Activated CD4-positive, CD25-positive, alpha-beta regulatory T cell (primary cell): ENCODE measurements around the gene REEP3.

Experiments
- DNase-seq, 4 experiments: peaks; one replicate each; lab custom pipeline; 2025; lab: John Stamatoyannopoulos, UW

Gene REEP3

DNA sequence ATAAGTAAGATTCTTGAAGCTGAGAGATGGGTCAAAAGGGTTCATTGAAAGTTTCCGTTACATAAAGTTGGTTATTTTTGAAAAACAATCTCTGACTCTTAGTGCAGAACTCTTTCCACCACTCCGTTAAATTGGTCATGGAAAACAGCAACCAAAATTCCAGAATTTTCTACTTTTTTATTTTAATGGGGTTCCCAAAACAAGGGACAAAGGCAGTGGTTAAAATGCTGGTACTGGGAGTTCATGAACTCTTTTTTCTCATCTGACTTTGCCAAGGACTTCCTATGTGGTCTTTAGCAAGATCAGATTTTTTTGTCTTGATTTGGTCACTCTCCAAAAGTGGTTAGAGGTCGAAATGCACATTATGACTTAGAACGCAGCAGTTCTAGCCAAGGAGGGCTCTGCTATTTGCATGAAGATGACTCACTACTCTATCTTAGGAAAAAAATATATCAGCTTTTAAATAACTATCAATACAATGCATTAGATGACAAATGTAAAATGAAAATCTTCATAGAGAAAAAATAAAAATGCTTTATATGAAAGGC lies 145.7 kb downstream of the REEP3 start:
- DNase-seq, result no peak

DNA sequence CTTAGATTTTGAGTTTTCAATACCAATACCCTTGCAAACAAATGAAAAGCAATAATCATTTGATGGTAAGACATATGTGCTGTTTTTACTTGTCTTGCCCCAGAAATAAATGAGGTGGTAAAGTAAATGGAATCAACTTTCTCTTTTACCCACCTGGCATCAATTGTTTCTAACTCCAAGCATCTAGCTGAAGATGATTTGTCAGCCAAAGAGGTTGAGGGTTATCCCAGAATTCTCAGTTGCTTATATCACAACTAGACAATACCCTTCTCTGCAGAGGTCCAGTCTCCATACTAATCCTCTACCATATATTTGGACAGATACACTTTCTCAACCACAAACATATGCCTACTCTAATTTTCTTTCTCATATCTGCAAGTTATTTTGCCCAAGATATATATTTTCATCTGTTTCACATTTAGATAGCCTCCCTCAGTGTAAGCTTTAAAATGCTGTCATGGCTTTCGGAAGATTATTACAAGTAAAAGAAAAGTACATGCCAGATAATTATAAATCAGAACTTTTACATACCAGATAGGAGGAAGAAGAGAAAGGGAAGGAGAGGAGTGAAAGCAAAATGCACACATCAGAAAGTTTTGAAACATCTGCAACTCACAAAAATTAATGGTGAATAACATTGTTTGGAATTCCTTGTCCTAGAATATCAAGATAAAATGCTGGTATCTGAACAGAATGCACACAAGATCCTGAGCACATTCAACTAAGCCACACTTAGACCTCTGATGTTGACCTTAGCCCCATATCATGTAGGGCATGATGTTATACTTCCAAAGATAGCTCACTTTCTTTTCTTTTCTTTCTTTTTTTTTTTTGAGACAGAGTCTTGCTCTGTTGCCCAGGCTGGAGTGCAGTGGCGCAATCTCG lies 146.6 kb downstream of the REEP3 start:
- DNase-seq, result no peak

DNA sequence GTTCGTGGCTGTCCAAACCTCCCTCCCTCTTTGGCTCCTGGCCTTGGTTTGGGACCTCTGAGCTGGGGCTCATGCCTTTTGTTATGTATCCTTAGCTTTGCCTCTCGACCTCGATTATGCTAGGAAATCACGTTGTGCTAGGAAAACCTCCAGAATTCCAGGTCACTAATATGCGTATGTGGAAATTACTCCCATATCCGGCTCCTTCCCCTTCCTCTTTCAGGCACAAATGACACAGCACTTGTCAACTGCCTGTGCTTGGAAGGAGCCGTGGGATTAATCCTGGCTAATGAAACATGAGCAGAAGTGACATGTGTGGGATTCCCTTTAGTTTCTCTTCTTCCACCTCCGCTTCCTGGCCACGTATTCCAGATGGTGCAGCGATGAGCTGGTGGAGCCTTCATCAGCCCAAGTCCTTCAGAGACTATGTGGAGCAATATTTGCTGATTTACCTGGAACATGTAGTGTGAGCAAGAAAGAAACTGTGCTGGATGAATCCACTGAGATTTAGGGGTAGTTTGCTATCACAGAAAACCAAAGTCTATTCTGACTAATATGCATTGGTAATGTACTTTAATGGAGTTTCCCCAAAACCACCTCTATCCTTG lies 149.2 kb downstream of the REEP3 start:
- DNase-seq, result no peak

DNA sequence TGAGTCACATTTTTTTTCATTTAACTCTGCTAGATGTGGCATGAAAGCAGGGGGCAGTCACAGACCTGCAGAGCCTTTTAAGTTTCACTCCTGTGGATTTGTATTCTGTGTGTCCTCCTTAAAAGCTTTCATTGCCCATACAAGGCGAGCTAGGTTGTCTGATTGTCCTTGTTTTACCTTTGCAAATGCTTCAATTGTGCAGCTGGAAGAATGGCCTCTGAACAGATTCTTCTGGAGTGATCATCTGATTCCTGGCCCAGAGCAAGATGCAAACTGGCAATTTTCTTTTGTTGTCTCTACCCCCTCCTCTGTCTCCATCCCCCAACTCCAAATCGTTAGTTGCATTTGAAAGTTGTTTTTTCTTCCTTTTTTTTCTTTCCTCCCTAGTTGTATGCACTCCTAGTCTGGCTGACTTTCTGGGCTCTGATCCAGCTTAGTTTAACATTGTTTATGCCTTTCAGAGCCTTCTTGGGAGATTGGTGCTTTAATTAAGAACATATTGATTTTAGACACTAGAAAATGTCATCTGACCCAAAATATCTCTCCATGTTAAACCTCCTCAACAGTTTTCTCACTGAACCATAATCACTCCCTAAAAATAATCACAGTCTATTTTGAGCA lies 150.2 kb downstream of the REEP3 start:
- no peak for DNase-seq

DNA sequence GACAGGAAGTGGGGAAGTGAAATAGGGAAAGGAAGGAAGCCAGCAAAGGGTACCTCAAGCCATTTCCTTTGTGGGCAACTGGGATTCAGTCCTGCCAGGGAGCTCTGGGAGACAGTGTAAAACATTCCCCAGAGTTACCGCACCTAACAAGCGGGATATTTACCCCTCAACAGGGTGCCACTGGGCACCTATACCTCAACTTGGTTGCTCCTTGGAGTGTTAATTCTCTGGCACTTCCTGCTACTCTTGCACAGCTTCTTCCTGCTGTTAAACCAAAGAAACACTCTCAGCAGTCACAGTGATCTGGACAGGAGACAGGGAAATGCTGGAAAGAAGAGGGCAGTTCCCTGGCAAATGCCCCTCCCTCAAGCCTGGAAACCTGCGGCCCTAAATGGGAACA lies 151.3 kb downstream of the REEP3 start:
- no peak for DNase-seq

DNA sequence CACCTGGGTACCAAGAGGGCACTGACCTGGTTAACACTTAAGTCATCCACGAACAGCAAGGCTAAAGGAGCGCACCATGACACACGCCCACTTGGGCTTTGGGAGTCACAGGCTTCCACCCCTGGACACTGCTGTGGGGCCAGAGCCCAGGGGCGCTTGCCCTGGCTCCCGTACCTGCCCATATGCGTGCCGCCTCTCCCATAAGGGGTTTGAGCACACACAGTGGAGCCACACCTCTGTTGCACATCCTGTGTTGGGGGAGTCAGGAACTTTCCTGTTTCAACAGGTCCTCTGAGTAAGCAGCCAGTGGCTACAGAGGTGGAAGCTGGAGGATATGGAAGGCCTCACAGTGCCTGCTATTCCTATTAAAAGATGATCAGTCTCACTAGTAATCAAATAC lies 152.0 kb downstream of the REEP3 start:
- DNase-seq, result no peak

DNA sequence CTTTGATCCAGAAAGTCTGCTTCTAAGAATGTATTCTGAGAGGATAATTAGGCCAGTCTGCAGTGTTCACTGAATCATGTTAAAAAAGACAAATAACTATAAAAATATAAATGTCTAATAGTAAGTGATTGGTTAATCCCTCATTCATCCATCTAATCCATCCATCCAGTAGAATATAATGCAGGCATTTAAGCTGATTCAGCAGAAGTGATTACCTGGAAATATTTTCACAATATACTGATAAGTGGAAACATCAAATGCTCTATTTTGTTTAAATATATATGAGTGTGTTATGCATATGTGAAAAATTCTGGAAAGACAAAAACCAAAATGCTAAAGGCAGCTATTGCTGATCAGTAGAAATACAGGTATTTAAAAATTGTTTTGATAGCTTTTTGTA lies 152.6 kb downstream of the REEP3 start:
- DNase-seq, result no peak
